Activated T-helper 9 cell treated with anti-CD3 and anti-CD28 coated beads, Interleukin-2, amount 50 U/mL, for 16 hours (primary cell): Measurements from ENCODE around the gene SLC6A6.

Source experiments
- DNase-seq: peaks from one replicate; pipeline ENCODE4 v3.0.0-alpha.2; 2020; ENCODE audit warnings: low read depth

SLC6A6 gene

DNA sequence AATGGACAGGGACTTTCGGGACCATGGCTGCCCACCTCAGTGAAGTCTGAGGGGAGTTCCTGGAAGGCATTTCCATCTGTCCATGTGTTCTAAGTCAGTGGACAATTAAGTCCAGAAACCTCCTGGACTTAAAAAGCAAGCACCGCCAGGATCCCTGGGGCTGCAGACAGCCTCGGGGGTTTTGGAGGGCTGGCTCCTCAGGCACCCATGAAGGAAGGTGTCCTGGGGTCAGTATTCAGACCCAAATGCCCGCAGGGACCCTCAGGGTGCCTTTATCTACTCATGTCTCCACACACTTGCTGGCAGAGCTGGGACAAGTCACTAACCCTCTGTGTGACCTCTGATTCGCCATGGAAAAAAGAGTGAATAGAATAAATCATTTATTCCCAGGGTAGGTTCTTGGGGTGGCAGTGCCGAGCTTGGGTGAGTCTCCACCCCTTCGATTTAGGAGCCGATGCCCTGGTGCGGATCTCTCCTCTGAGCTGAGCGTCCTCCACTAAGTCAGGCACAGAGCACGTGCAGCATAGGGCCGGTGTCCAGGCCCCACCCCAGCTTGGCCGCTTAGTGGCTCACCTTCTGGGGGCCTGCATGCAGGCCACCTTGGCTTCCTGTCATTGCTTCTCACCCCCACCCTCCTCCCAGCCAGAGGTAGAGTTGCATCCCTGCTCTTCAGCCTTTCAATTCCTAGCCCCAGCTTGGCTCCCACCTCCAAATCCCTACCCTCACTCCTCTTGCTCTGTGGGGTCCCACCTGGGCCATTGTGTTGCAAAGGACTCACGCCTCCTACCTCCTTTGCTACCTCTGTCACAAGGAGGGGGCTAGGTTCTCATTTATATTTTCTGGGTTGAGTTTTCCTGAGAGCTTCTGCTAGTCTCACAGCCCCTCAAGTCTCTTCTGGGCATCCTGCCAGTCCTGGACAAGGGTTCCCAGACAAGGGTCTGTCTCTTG, 19.9 kb downstream of the SLC6A6 start:
- no peak for DNase-seq

DNA sequence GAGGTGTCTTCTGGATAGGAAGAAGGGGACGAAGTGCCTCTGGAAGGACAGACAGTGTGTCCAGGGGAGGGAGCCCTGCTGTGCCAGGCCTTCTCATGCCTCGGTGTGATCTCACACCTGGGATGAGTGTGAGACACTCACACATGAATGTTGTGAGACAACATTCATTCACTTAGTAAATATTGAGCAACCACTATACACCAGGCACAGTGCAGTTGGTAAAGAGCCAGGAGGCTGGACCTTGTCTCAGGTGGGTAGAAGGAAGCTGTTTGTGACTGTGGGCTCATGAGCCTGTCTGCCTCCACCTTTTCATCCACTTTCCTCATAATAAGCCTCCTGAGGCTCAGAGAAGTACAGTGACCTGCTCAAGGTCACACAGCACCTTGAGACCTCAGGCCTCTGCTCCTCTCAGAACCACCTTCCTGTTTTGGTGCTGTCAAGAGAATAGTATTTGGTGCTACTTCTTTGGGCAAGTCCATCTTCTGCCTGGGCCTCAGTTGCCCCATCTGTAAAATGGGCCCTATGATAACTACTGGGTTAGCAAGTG, 20.9 kb downstream of the SLC6A6 start:
- DNase-seq = no peak

DNA sequence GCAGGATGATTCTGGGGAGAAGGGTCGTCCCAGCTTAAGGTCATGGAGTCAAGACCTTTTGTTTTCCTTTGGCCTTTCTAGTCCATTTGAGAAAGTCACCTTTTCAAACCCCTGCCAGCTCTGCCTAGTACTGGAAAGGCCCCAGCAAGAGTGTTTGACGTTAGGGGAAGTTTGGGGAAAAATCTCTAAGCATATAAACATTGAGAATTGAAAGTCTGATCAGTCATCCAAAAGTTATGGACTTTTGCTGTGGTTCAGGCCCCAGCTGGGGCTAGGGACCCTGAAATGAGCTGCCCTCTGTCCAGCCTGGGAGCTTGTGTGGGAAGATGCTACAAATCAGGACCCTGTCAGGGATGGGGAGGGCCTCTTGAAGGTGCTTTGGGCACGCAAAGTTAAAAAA, 21.6 kb downstream of the SLC6A6 start:
- no peak for DNase-seq

DNA sequence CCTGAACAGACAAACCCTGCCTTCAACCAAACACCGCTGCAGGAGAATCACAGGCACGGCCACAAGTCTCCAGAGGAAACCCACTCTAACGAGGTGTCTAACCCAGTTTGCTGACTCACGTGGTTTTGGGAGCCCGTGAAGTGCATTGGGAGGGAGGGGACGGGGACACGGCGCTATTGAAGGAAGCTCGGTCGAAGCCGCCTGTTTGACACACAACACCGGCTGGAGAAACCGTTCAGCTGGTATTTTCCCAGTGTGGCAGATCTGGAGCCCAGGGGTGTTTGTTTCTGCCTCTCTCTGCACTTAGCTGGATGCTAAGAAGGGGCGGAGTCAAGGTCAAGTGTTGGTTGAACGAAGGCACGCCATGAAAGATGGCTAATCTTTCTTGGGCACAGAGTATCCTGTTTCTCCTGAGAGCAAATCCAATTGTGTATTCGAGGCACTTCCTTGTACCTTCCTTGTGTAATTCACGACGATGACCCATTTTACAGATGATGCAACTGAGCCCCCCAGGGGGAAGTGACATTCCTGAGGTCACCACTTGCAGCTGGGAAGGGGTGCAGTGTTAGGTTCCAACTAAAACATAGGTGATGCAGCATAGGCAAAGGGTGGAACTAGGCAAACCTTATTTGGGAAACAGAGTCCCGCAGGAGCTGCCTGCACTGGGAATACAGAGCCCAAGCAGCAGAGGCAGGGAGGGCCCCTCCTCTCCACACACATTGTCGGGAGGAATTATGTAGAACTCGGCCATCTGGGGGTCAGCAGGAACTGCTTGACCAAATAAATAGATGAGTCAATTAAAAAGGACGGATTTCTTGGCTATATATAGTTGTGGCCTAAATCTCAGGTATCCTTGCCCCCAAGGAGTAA, 22.5 kb downstream of the SLC6A6 start:
- DNase-seq = peak; percentile 25

DNA sequence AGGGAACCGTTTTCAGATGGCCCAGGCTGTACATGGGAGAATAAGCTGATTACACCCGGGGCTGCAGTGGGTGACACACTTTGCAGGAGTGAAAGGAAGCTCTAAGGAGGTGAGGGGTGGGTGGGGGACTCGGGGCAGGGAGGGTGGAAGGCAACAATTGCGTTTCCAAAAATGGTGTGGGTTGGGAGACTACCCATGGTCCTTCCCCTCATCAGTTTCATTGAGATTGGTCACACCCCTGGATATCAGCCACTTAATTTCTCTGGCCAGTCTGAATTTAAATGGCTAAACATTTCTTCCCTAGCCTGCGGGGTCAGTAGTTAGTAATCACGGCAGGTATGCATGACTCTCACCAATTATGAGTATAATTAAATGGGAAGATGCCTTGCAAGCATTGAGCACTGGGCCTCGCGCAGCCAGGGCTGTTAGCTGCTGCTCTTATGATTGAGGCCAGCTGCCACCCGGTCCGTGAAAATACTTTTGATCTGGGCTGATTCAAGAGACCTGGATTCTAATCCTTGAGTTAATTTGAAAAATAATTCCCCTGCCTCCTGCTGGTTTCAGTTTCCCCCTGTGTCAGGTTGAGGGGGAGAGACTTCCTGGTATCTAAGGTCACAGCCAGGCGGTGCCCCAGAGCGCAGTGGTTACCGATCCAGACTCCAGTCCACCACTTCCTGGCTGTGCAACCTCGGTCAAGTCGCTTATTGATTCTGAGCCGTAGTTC, 23.3 kb downstream of the SLC6A6 start:
- DNase-seq = peak; percentile 30

DNA sequence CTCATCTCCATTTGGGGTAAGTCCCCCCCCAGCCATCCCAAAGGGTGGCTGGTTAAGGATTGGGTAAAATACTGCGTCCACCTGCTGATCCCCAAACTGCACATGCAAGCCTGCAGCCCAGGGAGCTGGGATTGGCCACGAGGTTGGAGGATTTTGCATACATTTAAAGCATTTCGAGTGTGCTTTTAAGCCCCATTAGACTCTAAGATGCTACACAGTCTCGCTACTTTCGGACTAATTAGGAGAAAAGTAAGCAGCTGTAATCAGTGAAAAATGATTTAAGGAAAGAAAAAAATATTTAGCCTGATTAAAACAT, 23.9 kb downstream of the SLC6A6 start:
- DNase-seq = no peak

DNA sequence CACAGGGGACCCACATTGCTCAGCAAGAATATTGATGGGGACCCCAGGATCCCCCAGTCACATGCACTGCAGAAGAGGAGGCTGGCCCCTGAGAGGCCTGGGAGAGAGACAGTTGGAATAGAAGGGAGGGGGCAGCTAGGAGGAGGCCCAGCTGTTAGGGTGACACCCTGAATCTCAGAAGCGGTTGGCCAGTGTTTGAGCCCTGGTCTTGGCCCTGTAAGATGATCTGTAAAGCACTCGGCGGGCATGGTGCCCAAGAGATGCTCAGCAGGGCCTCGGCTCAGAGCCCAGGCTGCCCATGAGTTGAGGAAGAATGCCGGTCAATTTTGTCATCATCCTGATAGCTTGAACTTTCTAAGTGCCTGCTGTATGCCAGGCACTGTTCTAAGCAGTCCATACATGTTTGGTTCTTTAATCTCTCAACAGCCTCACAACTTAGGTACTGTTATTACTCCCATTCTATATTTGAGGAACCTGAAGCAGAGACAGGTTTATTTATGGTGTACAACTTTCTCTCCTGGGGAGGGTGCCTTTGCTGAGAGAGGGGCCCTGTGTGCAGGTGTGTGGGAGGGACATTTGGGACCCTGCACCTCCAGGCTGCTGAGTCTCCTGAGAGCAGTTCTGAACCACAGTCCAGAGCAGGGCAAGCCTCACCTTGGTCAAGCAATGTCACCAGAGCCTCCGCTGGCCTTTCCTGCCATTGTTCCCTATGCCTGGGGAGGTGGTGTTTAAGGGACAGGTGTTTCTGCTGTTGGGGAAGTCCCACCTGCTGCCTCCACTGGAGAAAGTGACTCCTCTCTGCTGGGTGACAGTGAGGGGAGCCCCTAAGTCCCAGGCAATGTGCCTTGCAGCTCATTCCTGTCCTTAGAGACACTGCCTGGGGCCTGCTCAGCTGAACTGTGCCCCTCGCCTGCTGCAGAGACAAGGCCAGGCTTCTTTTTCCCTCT, 26.0 kb downstream of the SLC6A6 start:
- DNase-seq = peak; percentile 15

DNA sequence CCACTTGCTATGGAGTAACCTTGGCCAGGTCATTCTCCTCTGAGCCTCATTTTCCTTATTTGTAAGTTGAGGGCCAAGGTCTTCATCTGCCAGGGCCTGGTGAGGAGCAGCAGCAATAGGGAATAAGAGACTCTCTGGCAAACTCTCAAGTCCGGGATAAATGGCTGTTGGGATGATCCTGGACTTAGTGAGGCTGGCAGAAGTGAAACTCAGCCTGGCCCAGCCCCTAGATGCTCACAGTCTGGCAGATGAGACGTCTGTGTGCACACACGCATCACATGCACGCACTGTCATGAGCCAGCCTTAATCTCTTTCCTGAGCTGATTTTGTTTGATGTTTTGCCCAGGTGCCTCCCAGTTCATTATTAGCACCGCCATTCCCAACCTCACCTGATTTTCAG, 26.8 kb downstream of the SLC6A6 start:
- no peak for DNase-seq

DNA sequence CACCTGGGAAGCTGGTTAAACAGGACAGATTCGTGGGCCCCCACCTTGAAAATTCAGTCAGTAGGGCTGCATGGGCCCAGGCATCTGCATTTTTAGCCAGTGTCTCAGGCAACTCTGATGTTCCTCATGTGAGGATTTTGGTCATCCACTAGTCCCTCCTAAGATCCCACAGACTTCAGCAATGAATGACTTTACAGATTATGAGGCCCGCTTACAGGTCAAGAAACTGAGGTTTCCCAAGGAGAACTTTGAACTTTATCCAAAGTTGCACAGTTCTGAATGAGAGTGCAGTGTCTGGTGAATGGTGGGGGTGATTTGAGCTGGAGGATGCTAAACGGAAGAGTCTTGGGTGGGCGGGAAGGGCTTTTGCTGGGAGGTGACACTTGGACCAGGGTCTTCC, 27.2 kb downstream of the SLC6A6 start:
- no peak for DNase-seq

DNA sequence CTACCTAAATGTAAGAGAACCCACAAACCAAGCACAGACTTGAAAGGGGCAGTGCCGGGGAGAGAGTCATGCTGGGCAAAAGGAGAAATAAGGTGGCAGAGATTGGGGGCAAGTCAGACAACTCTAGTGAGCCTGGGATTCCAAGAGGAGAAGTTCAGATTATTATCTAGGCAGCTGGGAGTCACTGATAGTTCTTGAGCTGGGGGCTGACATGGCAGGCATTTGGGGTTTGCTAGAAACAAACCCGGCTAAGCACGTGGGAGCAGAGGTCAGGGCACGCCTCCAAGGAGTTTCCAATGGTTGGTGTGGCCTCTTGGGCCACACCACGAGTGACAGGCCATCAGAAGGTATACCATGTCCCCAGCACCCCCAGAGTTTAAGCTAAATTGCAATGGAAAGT, 27.6 kb downstream of the SLC6A6 start:
- DNase-seq = no peak

DNA sequence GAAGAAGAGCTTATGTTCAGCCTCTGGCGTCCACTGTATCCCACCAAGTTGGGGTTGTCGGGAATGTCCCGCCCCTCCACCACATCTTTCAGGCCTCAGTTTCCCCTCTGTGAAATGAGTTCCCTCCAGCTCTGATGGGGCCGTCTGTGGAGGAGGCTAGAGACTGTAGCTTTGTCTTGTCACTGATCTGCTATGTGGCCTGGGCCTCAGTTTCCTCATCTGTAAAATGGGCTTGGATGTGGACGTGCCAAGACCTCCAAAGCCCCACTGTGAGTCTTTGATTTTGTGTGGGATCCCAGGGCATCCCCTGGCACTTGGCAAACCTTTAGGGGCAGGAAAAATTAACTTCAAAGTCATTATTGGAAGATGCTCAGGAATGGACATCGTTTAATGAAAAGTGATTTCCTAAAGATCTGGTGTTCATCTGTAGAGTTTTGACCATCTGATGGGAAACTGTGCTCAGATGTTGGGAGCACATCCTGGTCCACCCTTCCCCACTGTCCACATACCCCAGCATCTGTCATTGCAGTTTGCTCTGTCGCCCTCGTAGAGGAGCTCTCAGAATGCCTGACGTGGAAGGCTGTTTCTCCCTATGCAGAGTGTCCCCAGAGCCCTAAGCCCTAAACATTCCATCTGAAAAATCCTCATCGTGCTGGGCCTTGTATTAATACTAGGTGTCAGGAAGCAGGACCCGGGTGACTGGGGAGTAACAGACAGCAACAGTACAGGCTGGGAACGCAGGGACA, 28.5 kb downstream of the SLC6A6 start:
- no peak for DNase-seq

DNA sequence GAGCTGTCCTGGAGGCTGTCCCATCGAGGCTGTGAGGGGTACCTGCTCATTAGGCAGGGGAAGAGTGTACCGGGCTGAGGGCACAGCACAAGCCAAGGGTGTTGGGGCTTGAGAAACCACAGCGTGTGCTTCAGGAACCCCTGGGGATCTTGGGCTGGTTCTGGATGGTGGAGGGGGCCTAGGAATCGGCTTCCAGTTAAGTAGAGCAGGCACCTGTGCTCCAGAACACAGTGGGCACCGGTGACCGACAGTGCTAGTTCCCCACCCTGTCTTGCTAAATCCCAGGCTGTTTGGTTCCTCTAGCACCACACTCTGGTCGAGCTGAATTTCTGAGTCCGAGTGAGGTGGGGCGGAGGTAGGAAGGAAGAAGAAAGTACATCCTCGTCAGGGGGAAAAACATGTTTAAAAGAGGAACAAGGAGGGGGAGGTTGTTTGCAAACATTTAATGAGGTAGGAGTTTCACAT, 29.1 kb downstream of the SLC6A6 start:
- no peak for DNase-seq

DNA sequence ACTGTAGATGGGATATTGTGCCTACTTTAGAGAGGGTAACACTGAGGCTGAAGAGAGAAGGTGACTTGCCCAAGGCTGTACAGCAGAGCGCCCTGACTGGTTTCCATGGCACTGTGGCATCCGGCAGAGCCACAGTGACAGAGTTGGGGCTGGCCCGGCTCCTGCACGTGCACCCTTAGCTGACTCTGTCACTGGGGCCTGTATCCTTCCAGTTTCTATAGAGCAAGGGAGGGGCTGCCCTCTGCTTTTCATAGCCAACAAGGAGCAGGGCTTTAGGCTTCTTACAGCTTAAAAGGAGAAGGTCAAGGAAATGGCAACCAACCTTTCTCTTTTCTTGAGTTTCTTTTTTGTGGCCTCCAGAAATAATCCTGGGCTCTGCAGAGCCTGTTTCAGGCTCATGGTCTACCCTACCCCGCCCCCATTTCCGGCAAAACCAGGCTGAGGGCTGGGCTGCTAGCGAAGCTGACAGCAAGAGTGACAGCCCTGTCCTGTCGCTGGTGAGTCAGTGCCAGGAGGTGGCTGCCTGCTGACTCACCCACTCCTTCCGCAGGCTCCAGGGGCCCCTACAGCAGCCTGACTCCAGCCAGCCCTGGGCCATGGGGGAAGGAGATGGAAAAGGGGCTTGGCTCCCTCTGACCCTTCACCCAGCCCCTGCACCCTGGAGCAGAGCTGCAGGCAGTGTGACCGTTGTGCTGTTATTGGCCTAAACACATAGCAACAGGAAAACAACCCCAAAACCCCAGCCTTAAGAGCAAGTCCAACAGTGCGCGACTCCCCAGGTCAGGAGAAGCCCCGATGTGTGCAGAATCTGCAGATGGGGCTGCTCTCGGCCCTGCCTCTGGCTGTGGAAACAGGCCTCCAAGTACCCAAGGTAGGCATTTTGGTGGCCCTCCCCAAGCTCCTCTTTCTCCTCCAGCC, 29.8 kb downstream of the SLC6A6 start:
- DNase-seq = peak; percentile 90

DNA sequence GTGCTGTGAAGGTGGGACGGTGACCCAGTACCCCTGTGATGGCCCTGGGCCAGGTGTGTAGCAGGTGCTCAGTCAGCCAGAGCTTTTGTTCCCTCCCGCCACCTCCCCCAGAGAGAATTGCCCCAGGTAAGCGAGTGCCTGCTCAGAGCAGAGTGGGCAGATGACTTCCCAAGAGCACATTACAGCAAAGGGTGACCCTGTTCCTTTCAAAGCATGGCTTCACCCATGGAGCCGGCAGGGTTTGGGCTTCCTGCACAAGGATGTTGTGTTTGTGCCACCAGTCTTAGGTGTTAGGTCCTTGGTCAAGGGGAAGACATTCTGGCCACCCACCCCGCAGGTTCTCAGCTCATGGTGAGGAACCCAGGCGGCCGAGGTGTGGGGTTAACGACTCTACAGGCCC, 30.7 kb downstream of the SLC6A6 start:
- no peak for DNase-seq

DNA sequence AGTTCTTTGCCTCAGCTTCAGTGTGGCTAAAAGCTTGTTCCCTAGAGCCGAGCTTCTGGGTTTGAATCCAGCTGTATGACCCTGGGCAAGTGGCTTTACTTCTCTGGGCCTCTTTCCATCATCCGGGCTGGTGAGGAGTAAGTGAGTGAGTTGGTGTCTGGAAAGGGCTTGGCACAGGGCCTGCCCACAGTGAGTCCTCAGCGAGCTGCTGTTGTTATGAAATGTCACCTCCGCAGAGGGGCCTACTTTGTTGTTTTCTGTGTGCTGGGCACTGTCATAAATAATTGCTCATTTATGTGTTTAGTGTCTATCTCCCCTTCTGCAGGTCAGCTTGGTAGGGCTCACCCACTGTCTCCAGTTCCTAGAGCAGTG, 31.7 kb downstream of the SLC6A6 start:
- DNase-seq = no peak

DNA sequence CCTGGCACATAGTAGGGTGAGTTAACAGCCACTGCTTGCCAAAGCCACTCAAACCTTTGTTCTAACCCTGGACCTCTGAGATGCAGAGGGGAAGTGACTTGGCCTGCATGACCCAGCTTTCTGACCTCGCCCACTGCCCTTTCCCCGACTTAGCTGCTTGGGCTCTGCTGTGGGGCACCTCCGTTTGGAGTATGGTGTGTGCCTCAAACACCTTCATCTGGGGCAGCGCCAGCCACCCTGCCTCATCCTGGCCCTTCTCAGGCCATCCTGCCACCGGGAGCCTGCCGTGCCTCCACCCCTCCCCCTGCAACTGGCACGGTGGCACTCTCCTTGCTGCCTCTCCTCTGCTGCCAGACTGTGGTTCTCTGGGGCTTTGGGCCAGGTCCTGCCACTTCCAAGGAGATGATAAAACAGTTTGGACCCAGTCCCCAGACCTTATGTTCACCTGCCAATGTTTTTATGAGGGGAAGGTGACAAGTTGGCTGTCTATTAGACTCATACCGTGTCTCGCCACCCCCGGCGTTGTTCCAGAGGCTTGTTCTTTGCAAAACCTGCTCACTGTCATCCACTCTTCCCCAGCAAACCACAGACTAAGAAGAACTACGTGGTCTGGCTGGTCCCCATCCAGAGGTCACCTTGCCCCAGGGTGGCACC, 32.2 kb downstream of the SLC6A6 start:
- DNase-seq = no peak

DNA sequence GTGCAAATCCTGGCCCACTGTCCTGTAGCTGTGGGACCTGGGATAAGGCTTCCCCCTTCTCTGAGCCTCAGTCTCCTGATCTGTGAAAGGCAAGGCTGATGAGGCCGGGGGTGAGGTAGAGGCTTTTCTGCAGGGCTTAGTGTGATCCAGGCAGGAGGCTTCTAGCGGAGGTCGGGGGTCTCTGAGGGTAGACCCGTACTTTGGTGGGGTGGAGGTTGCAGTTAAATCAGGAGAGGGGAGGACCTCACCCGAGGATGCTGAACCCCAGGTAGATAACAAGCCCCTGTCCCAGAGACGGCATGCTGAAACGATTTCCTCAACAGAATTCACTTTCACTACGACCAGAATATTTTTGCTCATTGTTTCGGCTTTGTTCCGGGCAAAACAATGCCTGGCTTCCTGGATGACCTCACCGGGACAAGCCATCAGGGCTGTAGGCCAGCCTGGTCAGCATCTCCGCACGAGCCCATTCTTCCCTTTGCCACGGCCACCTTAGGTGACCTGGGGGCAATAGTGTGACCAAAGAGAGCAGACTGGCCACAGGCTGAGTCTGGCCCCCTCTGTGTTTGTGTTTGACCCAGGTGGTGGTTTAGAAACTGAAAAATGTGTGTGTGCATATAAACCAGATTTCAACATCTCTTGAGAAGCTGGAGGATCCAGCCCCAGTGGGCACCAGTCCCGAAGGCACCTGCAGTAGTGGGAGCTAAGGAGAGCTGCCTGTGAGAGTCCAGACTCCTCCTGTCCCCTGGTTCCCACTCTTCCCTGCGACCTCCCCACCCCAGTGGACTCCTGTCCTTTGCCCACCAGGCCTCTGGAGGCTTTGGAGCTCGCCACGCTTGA, 33.0 kb downstream of the SLC6A6 start:
- no peak for DNase-seq

DNA sequence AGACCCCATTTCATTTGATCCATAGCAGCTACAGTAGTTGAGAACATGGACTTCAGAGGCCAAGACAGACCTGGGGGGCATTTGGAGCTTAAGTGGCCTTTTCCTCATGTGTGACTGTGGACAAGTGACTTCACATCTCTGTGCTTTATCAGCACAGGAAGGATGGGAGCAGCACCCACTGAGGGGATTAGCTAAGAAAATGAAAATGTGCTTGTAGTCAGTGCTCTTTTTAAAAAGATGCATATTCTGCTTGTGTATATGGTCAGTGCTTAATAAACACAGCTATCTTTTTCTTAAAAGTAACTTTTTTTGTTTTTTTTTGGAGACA, 34.5 kb downstream of the SLC6A6 start:
- no peak for DNase-seq
